Central memory CD8-positive, alpha-beta T cell (primary cell): ENCODE results near the gene TK1.

Experiments used
- ATAC-seq: fragments of 150-1000 bp; cut with Tn5 transposase; replicated peaks from 2 replicates; pipeline ENCODE4 v1.10.0; 2022; ENCODE audit warnings: mild to moderate bottlenecking, moderate FRiP score, moderate number of reproducible peaks; ENCODE audit not compliant: poor library complexity, severe bottlenecking; ENCODE audit errors: extremely low read depth
- DNase-seq, 2 donors: peaks; one replicate each; pipeline ENCODE4 v3.0.0; 2021; ENCODE audit warnings: low spot score in 2 of 2
- H3K27ac Mint-ChIP-seq: one replicate; pipeline ENCODE4 v1.8.0; 2022; ENCODE audit warnings: low read depth, mild to moderate bottlenecking, moderate library complexity, mixed read lengths
- H3K27me3 Mint-ChIP-seq: one replicate; pipeline ENCODE4 v1.8.0; 2022; ENCODE audit warnings: mixed read lengths
- H3K36me3 Mint-ChIP-seq: one replicate; pipeline ENCODE4 v1.8.0; 2022; ENCODE audit warnings: mild to moderate bottlenecking, moderate library complexity, mixed read lengths; ENCODE audit not compliant: insufficient read depth
- H3K4me1 Mint-ChIP-seq: one replicate; pipeline ENCODE4 v1.8.0; 2022; ENCODE audit warnings: mixed read lengths
- H3K4me3 Mint-ChIP-seq: one replicate; pipeline ENCODE4 v1.8.0; 2022; ENCODE audit warnings: mild to moderate bottlenecking, moderate library complexity, mixed read lengths
- H3K9me3 Mint-ChIP-seq: one replicate; pipeline ENCODE4 v1.8.0; 2022; ENCODE audit warnings: mixed read lengths

The TK1 gene

DNA sequence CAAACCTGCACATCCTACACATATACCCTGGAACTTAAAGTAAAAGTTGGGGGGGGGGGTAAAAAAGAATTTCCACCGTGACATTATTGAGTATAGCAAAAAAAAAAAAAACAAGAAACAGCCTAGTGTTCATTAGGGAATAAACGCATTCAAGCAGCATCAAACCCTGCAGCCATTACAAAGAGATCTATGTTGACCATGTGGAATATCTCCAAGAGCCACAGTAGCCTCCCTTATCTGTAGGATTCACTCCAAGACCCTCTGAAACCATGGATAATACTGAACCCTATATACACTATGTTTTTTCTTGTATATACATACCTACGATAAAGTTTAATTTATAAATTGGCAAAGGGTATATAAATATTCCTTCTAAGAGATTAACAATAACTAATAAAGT is 21.6 kb upstream of the TK1 start:
- ATAC-seq (no peak), DNase-seq (no peak)
- no peaks in the 10 kb centered on the region for H3K9me3 Mint-ChIP-seq
- H3K4me3 Mint-ChIP-seq = no peak overlapping the region
- no peaks in the 10 kb centered on the region for H3K27me3 Mint-ChIP-seq
- H3K27ac Mint-ChIP-seq = no peak overlapping the region
- no peaks in the 10 kb centered on the region for H3K4me1 Mint-ChIP-seq
- H3K36me3 Mint-ChIP-seq = no peaks in the 10 kb centered on the region

DNA sequence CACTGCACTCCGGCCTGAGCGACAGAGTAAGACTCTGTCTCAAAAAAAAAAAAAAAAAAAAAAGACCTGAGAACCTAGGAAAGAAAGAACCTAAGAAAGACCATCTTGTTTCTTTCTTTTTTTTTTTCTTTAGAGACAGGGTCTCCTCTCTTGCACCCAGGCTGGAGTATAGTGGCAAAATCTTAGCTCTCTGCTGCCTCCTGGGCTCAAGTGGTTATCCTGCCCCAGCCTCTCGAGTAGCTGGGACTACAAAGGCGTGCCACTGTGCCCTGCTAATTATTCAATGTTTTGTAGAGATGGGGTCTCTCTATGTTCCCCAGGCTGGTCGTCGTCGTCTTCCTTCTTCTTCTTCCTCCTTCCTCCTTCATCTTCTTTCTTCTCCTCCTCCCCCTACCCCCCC is 19.4 kb upstream of the TK1 start:
- H3K9me3 Mint-ChIP-seq = no peaks in the 10 kb centered on the region
- ATAC-seq (no peak), DNase-seq (no peak)
- no peaks in the 10 kb centered on the region for H3K36me3 Mint-ChIP-seq
- no peaks in the 10 kb centered on the region for H3K27me3 Mint-ChIP-seq
- no peaks in the 10 kb centered on the region for H3K4me1 Mint-ChIP-seq
- no peak overlapping the region for H3K4me3 Mint-ChIP-seq
- H3K27ac Mint-ChIP-seq = no peak overlapping the region

DNA sequence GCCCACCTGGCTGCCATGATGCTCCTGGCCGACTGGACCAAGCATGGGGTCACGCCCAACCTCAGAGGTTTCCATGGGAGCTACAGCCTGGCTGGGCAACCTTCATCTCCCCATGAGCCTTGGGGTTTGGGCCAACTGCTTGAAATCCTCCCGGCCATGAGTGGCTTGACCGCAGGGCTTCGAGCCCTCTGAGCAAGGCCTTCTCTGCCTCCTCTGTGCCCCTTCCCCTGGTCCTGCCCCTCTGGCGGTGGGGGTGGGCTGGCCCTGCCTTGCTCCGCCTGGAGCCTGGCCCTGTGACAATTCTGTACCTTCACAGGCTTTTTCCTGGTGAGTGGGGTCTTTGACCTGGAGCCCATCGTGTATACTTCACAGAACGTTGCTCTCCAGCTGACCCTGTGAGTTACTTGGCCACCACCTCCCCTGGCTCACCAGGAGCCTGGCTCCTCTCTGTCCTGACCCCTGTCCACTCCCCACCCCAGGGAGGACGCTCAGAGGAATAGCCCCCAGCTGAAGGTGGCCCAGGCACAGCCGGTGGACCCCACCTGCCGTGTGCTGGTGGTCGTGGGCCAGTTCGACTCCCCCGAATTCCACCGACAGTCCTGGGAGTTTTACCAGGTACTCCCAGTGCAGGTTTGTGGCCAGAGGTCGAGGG is 18.4 kb upstream of the TK1 start:
- no peak for DNase-seq
- Mint-ChIP-seq H3K9me3 (no peaks in the 10 kb centered on the region), H3K4me3 (no peak overlapping the region), H3K36me3 (no peaks in the 10 kb centered on the region), H3K27ac (no peak overlapping the region), H3K27me3 (no peaks in the 10 kb centered on the region), H3K4me1 (no peaks in the 10 kb centered on the region)
- ATAC-seq = no peak

DNA sequence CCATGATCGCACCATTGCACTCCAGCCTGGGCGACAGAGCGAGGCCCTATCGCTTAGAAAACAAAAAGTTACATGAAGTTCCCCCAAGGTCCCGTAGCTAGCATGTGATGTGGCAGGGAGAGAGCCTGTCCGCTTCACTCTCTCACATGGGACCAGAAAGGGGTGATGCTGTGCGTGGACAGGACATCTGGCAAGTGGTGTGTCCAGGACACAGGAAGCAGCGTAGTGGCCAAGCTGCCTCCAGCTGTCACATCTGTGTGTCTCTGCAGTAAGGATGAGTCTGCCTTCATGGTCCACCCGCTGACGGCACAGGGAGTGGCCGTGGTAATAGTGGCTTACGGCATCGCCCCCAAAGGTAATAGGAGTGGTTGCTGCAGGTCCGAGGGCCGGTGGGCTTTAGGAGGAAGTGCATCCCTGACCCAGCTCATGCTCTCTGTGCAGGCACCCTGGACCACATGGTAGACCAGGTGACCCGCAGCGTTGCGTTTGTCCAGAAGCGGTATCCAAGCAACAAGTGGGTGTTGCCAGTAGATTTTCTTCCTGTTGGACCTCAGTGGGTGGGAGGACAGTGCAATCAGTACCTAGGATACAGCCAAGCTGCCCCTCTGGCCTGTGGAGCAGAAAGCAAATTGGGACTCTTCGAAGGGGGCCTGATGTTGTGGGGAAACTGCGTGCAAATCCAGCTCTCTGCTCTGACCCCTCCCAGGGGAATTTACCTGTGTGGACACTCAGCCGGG is 17.7 kb upstream of the TK1 start:
- no peaks in the 10 kb centered on the region for H3K27me3 Mint-ChIP-seq
- DNase-seq (no peak), ATAC-seq (no peak)
- no peaks in the 10 kb centered on the region for H3K9me3 Mint-ChIP-seq
- no peak overlapping the region for H3K4me3 Mint-ChIP-seq
- H3K4me1 Mint-ChIP-seq = no peaks in the 10 kb centered on the region
- no peak overlapping the region for H3K27ac Mint-ChIP-seq
- H3K36me3 Mint-ChIP-seq = no peaks in the 10 kb centered on the region

DNA sequence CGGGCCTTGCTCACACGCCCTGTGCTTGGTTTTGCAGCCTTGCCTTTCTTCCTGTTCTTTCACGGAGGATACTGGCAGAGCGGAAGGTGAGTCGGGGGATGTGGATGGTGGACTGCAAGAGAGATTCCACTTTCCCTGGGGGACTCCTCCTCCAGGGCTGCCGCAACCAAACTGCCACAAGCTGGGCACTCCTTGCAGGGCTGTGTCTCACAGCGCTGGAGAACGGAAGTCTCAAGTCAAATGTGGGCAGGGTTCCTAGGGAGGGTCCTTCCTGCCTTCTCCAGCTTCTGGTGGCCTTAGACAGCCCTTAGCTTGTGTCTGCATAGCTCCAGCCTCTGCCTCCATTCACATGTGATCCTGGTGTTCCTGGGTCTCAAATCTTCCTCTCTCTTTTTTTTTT is 15.8 kb upstream of the TK1 start:
- H3K27ac Mint-ChIP-seq = no peak overlapping the region
- no peaks in the 10 kb centered on the region for H3K9me3 Mint-ChIP-seq
- ATAC-seq (no peak), DNase-seq (no peak)
- H3K4me3 Mint-ChIP-seq = no peak overlapping the region
- no peaks in the 10 kb centered on the region for H3K27me3 Mint-ChIP-seq
- H3K4me1 Mint-ChIP-seq = no peaks in the 10 kb centered on the region
- peaks cover 2% of the 10 kb centered on the region for H3K36me3 Mint-ChIP-seq

DNA sequence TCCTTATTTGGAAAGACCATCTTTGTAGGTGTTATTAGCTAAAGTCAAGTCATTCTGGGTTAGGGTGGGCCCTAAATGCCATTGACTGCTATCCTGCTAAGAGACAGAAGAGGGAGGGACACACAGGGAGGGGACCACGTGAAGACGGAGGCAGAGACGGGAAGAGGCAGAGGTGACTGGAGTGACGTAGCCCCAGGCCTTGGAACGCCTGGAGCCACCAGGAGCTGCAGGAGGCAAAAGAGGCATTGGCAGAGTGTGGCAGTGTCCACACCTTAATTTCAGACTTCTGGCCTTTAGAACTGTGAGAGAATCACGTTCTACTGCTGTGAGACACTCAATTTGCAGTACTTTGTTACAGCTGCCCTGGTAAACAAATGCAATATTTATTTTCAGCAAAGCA is 13.6 kb upstream of the TK1 start:
- no peak for ATAC-seq
- Mint-ChIP-seq H3K4me1 (no peaks in the 10 kb centered on the region), H3K27me3 (no peaks in the 10 kb centered on the region), H3K36me3 (peaks cover 2% of the 10 kb centered on the region), H3K9me3 (no peaks in the 10 kb centered on the region), H3K27ac (no peak overlapping the region), H3K4me3 (no peak overlapping the region)
- DNase-seq = no peak

DNA sequence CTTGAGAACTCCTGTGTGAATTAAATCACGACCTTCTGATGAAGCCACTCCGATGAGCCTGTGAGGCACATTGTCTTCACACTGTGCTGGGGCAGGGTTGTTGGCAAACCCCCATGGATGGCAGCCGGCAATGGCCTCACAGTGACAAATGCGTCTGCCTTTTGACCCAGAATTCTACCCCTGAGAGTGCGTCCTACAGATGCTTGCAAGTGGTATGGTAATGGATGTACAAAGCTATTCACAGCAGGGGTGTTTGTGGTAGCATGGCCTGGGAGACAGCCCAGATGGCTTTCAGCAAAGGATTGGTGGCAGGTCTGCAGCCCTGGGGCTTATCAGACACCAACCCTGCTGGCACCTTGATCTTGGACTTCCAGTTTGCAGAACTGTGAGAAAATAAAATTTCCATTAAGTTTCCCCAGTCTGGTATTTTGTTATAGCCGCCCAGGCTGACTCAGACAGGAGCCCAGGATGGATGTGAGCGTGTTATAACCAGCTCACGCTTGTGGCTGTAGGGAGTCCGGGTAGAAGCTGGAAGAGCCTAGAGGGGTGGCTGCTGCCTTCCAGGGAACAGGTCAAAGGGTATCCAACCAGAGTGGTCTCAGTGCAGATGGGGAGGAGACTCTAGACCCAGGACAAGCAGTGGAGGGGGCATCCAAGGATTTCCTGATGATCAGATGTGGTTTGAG is 10.4 kb upstream of the TK1 start:
- H3K9me3 Mint-ChIP-seq = no peaks in the 10 kb centered on the region
- peaks cover 2% of the 10 kb centered on the region for H3K36me3 Mint-ChIP-seq
- H3K4me1 Mint-ChIP-seq = no peaks in the 10 kb centered on the region
- H3K4me3 Mint-ChIP-seq = no peak overlapping the region
- DNase-seq (no peak), ATAC-seq (no peak)
- H3K27me3 Mint-ChIP-seq = no peaks in the 10 kb centered on the region
- no peak overlapping the region for H3K27ac Mint-ChIP-seq

DNA sequence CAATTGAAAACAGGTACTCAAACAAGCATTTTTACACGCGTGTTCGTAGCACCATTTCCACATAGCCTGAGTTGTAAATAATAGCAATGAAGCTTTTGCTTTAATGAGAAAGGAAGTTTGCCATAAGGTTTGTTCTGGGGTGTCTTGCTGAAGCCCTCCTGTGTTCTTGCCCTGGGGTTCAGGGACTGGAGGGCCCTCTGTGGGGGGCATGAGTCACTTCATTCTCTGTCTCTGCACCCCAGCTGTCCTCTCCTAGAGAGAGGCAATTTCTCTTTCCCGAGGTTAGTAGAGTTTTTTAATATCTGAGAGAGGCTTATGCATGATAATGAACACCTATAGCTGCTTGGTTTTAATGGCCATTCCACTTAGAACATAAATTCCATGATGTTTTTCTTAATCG is 9.9 kb upstream of the TK1 start:
- H3K4me3 Mint-ChIP-seq = no peak overlapping the region
- H3K9me3 Mint-ChIP-seq = no peaks in the 10 kb centered on the region
- ATAC-seq = no peak
- H3K27ac Mint-ChIP-seq = no peak overlapping the region
- no peaks in the 10 kb centered on the region for H3K27me3 Mint-ChIP-seq
- H3K4me1 Mint-ChIP-seq = no peaks in the 10 kb centered on the region
- H3K36me3 Mint-ChIP-seq = peaks cover 2% of the 10 kb centered on the region
- no peak for DNase-seq

DNA sequence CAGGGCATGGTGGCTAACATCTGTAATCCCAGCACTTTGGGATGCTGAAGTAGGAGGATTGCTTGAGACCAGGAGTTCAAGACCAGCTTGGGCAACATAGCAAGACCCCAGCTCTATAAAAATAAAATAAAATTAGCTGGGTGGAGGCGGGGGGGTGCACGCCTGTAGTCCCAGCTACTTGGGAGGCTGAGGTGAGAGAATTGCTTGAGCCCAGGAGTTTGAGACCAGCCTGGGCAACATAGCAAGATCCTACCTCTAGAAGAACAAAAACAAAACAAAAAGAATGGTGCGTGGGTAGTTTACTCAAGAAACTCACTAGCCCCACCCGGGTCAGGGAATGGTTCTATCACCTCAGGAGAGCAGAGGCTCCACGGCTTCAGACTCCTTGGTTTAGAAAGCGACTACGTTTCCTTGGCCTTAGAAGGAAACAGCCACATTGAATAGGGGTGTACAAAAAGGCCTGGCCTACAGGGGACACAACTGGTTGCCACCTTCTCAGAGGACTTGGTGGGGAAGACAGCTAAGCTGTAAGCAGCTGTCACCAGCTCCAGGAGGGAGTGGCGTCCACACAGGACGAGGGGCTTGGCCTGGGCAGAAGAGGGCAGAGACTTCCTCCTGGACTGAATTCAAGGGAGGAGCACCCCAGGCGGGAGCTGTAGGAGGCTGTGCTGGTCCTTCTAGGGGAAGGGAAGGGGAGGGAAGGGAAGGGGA is 716 bp downstream of the TK1 start:
- Mint-ChIP-seq H3K4me3 (peak overlapping the region; percentile 65), H3K36me3 (peaks cover 2% of the 10 kb centered on the region), H3K4me1 (peaks cover 6% of the 10 kb centered on the region), H3K27ac (peak overlapping the region; percentile 68), H3K9me3 (no peaks in the 10 kb centered on the region), H3K27me3 (no peaks in the 10 kb centered on the region)
- ATAC-seq (no peak), DNase-seq (no peak)

DNA sequence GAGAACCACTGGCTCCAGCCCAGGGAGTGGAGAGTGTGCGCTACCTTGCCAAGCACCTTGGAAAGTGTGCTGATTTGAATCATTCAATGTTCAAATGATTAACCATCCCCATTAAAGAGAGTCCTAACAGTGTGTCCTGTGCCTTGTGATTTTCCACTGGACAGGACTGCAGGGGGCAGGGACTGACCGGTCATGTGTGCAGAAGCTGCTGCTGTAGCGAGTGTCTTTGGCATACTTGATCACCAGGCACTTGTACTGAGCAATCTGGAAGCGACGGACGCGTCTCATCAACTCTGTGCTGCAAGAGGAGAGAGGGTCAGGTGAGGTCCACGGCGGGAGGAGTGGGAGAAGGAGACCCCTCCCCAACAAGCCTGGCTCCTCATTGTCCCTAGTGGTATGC is 2.0 kb downstream of the TK1 start:
- no peaks in the 10 kb centered on the region for H3K27me3 Mint-ChIP-seq
- peaks cover 5% of the 10 kb centered on the region for H3K36me3 Mint-ChIP-seq
- peaks cover 12% of the 10 kb centered on the region for H3K4me1 Mint-ChIP-seq
- H3K9me3 Mint-ChIP-seq = no peaks in the 10 kb centered on the region
- peak overlapping the region; percentile 11 for H3K4me3 Mint-ChIP-seq
- DNase-seq = no peak
- no peak overlapping the region for H3K27ac Mint-ChIP-seq
- no peak for ATAC-seq

DNA sequence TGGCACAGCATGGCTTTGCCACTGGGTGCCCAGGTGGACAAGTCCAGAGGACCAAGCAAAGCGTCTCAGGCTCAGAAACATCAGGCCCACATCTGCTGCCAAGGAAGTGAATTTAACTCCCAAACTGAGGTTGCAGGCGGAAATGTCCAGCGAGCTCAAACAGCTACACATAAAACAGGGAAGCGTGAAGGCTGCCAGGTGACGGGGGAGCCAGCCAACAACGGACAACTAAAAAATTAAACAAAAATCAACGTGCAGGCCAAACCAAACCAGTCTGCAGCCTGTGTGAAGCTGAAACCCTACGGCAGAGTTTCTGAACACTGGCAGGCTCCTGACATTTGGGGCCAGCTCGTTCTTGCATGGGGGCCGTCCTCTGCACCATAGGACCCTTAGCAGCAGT is 2.5 kb downstream of the TK1 start:
- H3K4me3 Mint-ChIP-seq = no peak overlapping the region
- H3K36me3 Mint-ChIP-seq = peaks cover 5% of the 10 kb centered on the region
- H3K4me1 Mint-ChIP-seq = peaks cover 12% of the 10 kb centered on the region
- no peak overlapping the region for H3K27ac Mint-ChIP-seq
- DNase-seq (no peak), ATAC-seq (no peak)
- no peaks in the 10 kb centered on the region for H3K9me3 Mint-ChIP-seq
- H3K27me3 Mint-ChIP-seq = no peaks in the 10 kb centered on the region

DNA sequence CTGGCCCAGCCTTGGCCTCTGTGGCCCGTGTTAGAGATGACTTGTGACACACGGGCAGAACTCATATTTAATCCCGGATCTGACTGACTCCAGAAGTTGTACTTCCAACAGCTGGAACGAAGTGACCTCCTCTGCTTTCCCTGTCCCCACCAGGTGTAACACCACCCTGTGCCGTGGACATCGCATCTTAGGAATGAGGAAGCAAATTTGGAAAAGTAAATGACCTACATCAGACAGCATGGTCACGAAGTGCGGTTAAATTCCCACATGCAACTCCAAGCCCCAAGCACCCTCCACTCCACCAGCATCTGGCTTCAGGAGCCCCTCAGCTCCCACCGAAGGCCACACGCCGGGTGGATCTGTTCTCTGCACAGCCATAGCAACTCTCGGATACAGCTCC is 2.9 kb downstream of the TK1 start:
- DNase-seq = no peak
- H3K9me3 Mint-ChIP-seq = no peaks in the 10 kb centered on the region
- H3K27me3 Mint-ChIP-seq = no peaks in the 10 kb centered on the region
- no peak for ATAC-seq
- H3K4me3 Mint-ChIP-seq = no peak overlapping the region
- peaks cover 5% of the 10 kb centered on the region for H3K36me3 Mint-ChIP-seq
- H3K4me1 Mint-ChIP-seq = peaks cover 12% of the 10 kb centered on the region
- no peak overlapping the region for H3K27ac Mint-ChIP-seq
